Bronchus fibroblast of lung (primary cell): Measurements from ENCODE around the gene SMC1A. TPM values are rescaled to one million over a fixed set of nuclear protein-coding genes. Genes with fewer than 3 reads are reported as not detected.

Source experiments
- total RNA-seq: library from RNA; depleted of rRNA; stranded (reverse); fragments of >200 nt; gene quantifications from 2 replicates; pipeline ENCODE4 v1.2.3, GENCODE V29; 2015

Gene SMC1A
- total RNA-seq: 26.2 and 36.7 TPM in 2 replicates

GRCh38 chrX:53422086-53422860, at the start of gene SMC1A:
SMC1A (minus strand) TSS chrX:53422654; CDS start chrX:53422600, 54 bp downstream.

DNA sequence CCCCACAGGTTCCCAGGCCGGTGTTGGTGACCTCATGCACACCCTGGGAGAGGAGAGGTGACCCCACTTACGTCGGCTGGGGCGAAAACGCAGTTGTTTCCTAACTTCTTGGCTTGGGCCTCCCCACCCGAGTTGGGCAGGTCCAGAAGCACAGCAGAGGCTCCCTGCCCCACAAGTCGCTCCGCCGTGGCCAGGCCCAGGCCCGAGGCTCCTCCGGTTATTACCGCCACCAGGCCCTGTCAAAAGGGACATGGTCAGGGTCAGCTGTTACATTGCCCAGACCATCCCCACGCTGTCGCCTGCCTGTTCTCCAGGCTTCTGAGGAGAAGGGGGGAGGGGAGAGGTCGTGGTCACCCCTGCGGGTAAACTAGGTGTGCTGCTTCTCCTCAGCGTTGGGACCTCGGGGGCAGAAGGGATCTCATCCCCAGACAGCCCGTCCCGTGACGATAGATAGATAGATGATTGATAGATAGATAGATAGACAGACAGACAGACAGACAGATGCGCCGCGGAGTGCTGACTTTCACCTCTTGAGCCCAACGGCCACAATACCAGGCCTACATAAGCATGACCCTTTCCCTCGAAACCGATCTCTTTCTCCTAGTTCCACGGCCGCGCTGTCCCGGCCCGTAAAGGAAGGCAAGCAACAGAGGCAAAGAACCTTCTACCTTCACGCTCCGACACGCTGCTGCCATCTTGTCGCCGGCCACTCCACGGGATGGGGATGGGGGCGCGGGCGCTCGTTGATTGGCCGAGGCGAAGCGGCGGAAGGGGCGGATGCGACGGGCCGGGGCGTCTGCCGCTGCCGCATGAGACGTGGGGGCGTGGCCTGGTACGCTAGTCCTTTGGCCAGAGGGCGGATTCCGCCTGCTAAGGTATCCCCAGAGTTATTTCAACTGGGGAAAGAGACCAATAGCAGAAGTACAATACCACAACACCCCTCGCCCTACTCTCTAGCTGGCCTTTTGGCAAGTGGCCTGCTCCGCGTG, 11.5 kb upstream of the SMC1A start, which contains the start of gene HSD17B10:
Gene HSD17B10, minus strand, starts transcription at position 720 of the 989 bp plus-strand sequence. Its CDS starts 25 bp downstream, at position 695.

GRCh38 chrX:53422861-53423306, 430 bp upstream of the SMC1A start, which contains the start of gene RIBC1:
RIBC1 (plus strand) TSS chrX:53422873; CDS start chrX:53426277, 3,404 bp downstream.

Other genes starting within 250 kb of the SMC1A start
- 41.0 and 49.4 TPM in 2 replicates for gene KDM5C, start 197.4 kb downstream of the SMC1A start, total RNA-seq
- 9.4 and 10.6 TPM in 2 replicates for gene IQSEC2, start 141.1 kb downstream of the SMC1A start, total RNA-seq
- 0.15 TPM in 1 of 2 replicates, not detected in the other for gene RIBC1, start 219 bp upstream of the SMC1A start, total RNA-seq
- 66.9 and 72.4 TPM in 2 replicates for gene HSD17B10, start 11.7 kb upstream of the SMC1A start, total RNA-seq